HepG2 (cell line): ENCODE measurements around the gene NOTCH4. TPM values are rescaled to one million over a fixed set of nuclear protein-coding genes. Genes with fewer than 3 reads are reported as not detected.

Source experiments
- AGO2 ChIP-seq: fragments of 200-400 bp; formaldehyde crosslinking; optimal IDR thresholded peaks from 2 replicates; pipeline ENCODE3; 2017; ENCODE audit warnings: mild to moderate bottlenecking, low read depth, low read length, moderate library complexity
- CENPBD1 ChIP-seq: sonication (generic); formaldehyde crosslinking; IDR thresholded peaks from 2 replicates; pipeline ENCODE4 v1.8.0; 2022; ENCODE audit warnings: missing genetic modification reagents, low read depth, mild to moderate bottlenecking, borderline replicate concordance
- CENPT ChIP-seq: sonication (generic); formaldehyde crosslinking; IDR thresholded peaks from 2 replicates; pipeline ENCODE4 v1.8.0; 2022; ENCODE audit warnings: low read depth, mild to moderate bottlenecking, moderate library complexity, missing genetic modification reagents
- CREB1 ChIP-seq, 2 experiments: fragments of 450-650 bp in 1 of 2; IDR thresholded peaks; 2 replicates each; pipeline ENCODE4 v1.6.1; 2016 to 2017; ENCODE audit warnings: control low read depth in 1 of 2, mild to moderate bottlenecking in 1 of 2, missing compliant biosample characterization in 1 of 2, missing genetic modification characterization in 1 of 2
- ELK4 ChIP-seq: sonication (generic); formaldehyde crosslinking; IDR thresholded peaks from 2 replicates; pipeline ENCODE4 v1.9.0; 2021; ENCODE audit warnings: missing genetic modification reagents, borderline replicate concordance
- FUBP1 ChIP-seq: sonication (generic); formaldehyde crosslinking; IDR thresholded peaks from 2 replicates; pipeline ENCODE4 v1.5.1; 2020; ENCODE audit warnings: missing genetic modification reagents, mild to moderate bottlenecking, borderline replicate concordance
- GABPB1 ChIP-seq: IDR thresholded peaks from 2 replicates; pipeline ENCODE4 v1.6.1; 2016; ENCODE audit warnings: mild to moderate bottlenecking, missing genetic modification reagents, moderate library complexity, missing compliant biosample characterization
- HDAC2 ChIP-seq: sonication (generic); formaldehyde crosslinking; IDR thresholded peaks from 2 replicates; pipeline ENCODE4 v1.4.0; 2020; ENCODE audit warnings: missing genetic modification reagents
- HES4 ChIP-seq: sonication (generic); formaldehyde crosslinking; IDR thresholded peaks from 2 replicates; pipeline ENCODE4 v1.9.0; 2021; ENCODE audit warnings: mild to moderate bottlenecking, missing genetic modification reagents, borderline replicate concordance
- KLF16 ChIP-seq, 2 experiments: sonication (generic) in 1 of 2; formaldehyde crosslinking in 1 of 2; IDR thresholded peaks; 2 replicates each; pipeline versions ENCODE4 v1.6.1 to v1.8.0; 2016 to 2023; ENCODE audit warnings: missing genetic modification reagents in 2 of 2, missing compliant biosample characterization in 1 of 2
- MYPOP ChIP-seq: sonication (generic); formaldehyde crosslinking; IDR thresholded peaks from 2 replicates; pipeline ENCODE4 v1.8.1; 2023; ENCODE audit warnings: mild to moderate bottlenecking, moderate library complexity, missing genetic modification reagents
- PCBP1 ChIP-seq: fragments of 200-400 bp; formaldehyde crosslinking; IDR thresholded peaks from 2 replicates; pipeline ENCODE4 v1.6.1; 2017; ENCODE audit warnings: mild to moderate bottlenecking, low read depth, low read length, borderline replicate concordance
- POGK ChIP-seq: sonication (generic); formaldehyde crosslinking; conservative IDR thresholded peaks from 2 replicates; pipeline ENCODE4 v1.8.0; 2022; ENCODE audit warnings: mild to moderate bottlenecking, moderate library complexity, missing genetic modification reagents
- PRPF4 ChIP-seq: fragments of 200-400 bp; formaldehyde crosslinking; IDR thresholded peaks from 2 replicates; pipeline ENCODE4 v1.6.1; 2016; ENCODE audit warnings: low read length, low read depth; ENCODE audit not compliant: poor library complexity, severe bottlenecking
- RXRA ChIP-seq: sonication (generic); formaldehyde crosslinking; IDR thresholded peaks from 2 replicates; pipeline ENCODE4 v1.5.1; 2020; ENCODE audit warnings: missing genetic modification reagents
- SOX6 ChIP-seq, 2 experiments: fragments of 450-650 bp in 1 of 2; sonication (generic) in 1 of 2; formaldehyde crosslinking in 1 of 2; IDR thresholded peaks; 2 replicates each; pipeline versions ENCODE4 v1.4.0 to v1.6.1; 2017 to 2020; ENCODE audit warnings: antibody characterized with exemption in 1 of 2, mild to moderate bottlenecking in 1 of 2, missing genetic modification reagents in 1 of 2
- XRCC5 ChIP-seq: fragments of 200-400 bp; formaldehyde crosslinking; optimal IDR thresholded peaks from 2 replicates; pipeline ENCODE3; 2017; ENCODE audit warnings: mild to moderate bottlenecking, low read length
- ZBTB3 ChIP-seq: sonication (generic); formaldehyde crosslinking; IDR thresholded peaks from 2 replicates; pipeline ENCODE4 v1.4.0; 2020; ENCODE audit warnings: low read depth, mild to moderate bottlenecking, moderate library complexity, missing genetic modification reagents, borderline replicate concordance
- ZNF17 ChIP-seq: sonication (generic); formaldehyde crosslinking; IDR thresholded peaks from 2 replicates; pipeline ENCODE4 v1.5.0; 2020; ENCODE audit warnings: mild to moderate bottlenecking, missing genetic modification reagents
- ZNF180 ChIP-seq: sonication (generic); formaldehyde crosslinking; IDR thresholded peaks from 2 replicates; pipeline ENCODE4 v1.4.0; 2020; ENCODE audit warnings: low read depth, missing genetic modification reagents, borderline replicate concordance
- ZNF331 ChIP-seq: sonication (generic); formaldehyde crosslinking; IDR thresholded peaks from 2 replicates; pipeline ENCODE4 v1.4.0; 2020; ENCODE audit warnings: missing genetic modification reagents
- ZNF496 ChIP-seq: sonication (generic); formaldehyde crosslinking; IDR thresholded peaks from 2 replicates; pipeline ENCODE4 v1.8.1; 2023; ENCODE audit warnings: mild to moderate bottlenecking, moderate library complexity, missing genetic modification reagents; ENCODE audit not compliant: insufficient replicate concordance
- ZNF605 ChIP-seq: sonication (generic); formaldehyde crosslinking; IDR thresholded peaks from 2 replicates; pipeline ENCODE4 v1.8.0; 2022; ENCODE audit warnings: mild to moderate bottlenecking, missing genetic modification reagents
- ZNF740 ChIP-seq: sonication (generic); formaldehyde crosslinking; IDR thresholded peaks from 2 replicates; pipeline ENCODE4 v1.4.0; 2020; ENCODE audit warnings: missing genetic modification reagents
- polyA plus RNA-seq, 8 experiments: library from polyadenylated mRNA; depleted of rRNA in 3 of 8; stranded (reverse) in 7 of 8; unstranded in 1 of 8; fragments of >200 nt; fragmentation: Illumina TruSeq in 4 of 8; extraction: Trizol in 4 of 8; gene quantifications; 2 replicates each; pipeline versions ENCODE4 v1.2.1 to v1.2.3, GENCODE V29; 2011 to 2016; ENCODE audit warnings: low read depth in 4 of 8, missing spikeins in 1 of 8, mixed read lengths in 1 of 8; ENCODE audit not compliant: insufficient read depth in 1 of 8
- total RNA-seq, 5 experiments: library from RNA; depleted of rRNA; stranded (reverse); fragments of >200 nt; fragmentation: Illumina TruSeq; extraction: Trizol; gene quantifications; 2 replicates each; pipeline ENCODE4 v1.2.3, GENCODE V29; 2016; ENCODE audit warnings: low read depth in 1 of 5

NOTCH4 gene
- total and polyA plus RNA-seq, 2 of the 13 experiments (the other 11 are each of a cell fraction or from before 2014, with no cell fraction given), result 0.51 to 0.83 TPM

GRCh38 chr6:32195652-32195901 is 28.3 kb downstream of the NOTCH4 start (continued):
- TF ChIP-seq FUBP1 (CRISPR knock-in tag) (no peak), HES4 (CRISPR knock-in tag) (no peak), RXRA (CRISPR knock-in tag) (no peak), SOX6 (IDR thresholded peaks at IDR 0.05) (no peak), SOX6 (CRISPR knock-in tag; IDR thresholded peaks at IDR 0.05) (no peak), POGK (CRISPR knock-in tag) (no peak), ZNF180 (CRISPR knock-in tag) (no peak), CENPT (CRISPR knock-in tag) (no peak), ZNF331 (CRISPR knock-in tag) (no peak), AGO2 (no peak), CREB1 (IDR thresholded peaks at IDR 0.05) (no peak), CREB1 (CRISPR knock-in tag; IDR thresholded peaks at IDR 0.05) (no peak; the same call in 1 of the 2 replicates), PCBP1 (no peak; the same call in 1 of the 2 replicates), ZNF605 (CRISPR knock-in tag) (no peak), ELK4 (CRISPR knock-in tag) (no peak), MYPOP (CRISPR knock-in tag) (no peak; the same call in 1 of the 2 replicates), KLF16 (CRISPR knock-in tag; IDR thresholded peaks at IDR 0.05) (no peak), ZBTB3 (no peak), ZNF496 (CRISPR knock-in tag) (no peak), CENPBD1 (CRISPR knock-in tag) (no peak), PRPF4 (no peak), XRCC5 (no peak), HDAC2 (no peak; the same call in 1 of the 2 replicates), ZNF17 (CRISPR knock-in tag) (no peak), ZNF740 (CRISPR knock-in tag) (no peak), GABPB1 (no peak; the same call in 1 of the 2 replicates)
